C1 segment of cervical spinal cord (tissue), 14 donors: ENCODE data around the gene KIRREL3.
"Not testable (repeated sequence)": the region's sequence is repeated elsewhere in the genome, so short reads cannot be mapped to it uniquely, and the experiment has no call there.

Experiments used
- DNase-seq, 14 donors: peaks; one replicate each; lab custom pipeline; 2025; lab: John Stamatoyannopoulos, UW

Gene KIRREL3

DNA sequence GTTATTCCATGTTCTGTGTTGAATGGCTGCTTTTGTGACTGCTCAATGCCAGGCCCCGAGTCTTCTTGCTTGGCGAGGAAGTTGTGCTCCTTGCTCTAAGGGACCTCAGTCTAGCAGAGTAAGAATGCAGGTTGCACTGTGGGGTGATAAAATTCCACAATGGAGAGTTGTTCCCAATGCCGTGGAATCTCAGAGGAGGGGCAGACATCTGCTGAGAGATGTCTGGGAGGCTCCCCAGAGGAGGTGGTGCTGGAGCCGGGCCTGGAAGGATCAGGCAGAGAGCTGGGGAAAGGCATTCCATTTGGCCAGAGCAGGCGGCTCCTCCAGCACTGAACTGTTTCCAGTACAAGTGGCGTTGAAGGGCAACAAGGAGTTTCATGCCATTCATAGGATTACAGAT is 589.9 kb downstream of the KIRREL3 start:
- DNase-seq, result no peak

GRCh38 chr11:126409620-126409985 is 591.0 kb downstream of the KIRREL3 start:
- DNase-seq, result no peak

- DNase-seq, result no peak
These were observed 591.5 kb downstream of the KIRREL3 start for GRCh38 chr11:126408901-126409619.

DNA sequence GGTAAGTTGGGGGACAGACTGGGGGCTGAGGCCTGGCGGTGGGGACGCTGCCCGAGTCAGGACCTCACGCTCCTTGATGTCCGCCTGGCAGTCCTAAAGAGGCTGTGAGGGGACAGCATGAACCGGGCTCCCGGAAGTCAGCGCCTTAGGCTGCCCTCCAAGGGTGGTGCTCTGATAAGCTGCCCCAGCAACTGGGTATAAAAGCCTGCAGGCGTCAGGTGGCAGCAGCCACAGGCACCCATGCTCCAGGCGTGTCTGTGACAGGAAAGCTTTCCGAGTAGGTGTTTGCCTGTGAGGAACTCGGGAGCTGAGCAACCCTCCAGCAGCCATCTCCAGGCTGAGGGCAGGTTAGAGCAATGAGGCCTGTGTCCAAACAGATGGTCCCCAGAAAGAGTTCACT is 592.1 kb downstream of the KIRREL3 start:
- DNase-seq, result no peak

DNA sequence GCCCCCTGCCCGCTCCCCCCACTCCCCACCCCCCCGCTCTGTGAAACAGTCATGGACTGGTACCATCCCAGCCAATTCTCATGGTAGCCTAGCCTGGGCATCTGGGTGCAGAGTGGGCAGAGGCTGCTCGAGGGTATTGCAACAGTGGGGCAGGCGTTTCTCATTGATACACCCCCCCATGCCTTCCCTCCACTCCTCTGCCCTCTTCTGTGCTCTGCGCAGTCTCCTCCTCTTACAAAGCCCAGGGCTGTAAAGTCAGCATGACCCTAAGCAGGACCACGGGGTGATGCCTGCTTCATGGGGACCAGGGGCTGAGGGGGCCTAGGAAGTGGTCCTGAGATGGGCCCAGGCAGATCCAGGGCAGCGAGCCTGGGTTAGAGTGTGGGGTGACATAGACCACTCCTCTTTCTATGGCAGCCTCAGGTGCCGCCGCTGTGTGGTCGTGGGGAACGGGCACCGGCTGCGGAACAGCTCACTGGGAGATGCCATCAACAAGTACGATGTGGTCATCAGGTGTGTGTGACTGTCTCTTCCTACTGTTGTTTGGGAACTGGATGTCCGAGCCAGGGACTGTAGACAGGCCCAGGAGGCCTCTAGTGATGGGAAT is 592.8 kb downstream of the KIRREL3 start:
- DNase-seq, result no peak

DNA sequence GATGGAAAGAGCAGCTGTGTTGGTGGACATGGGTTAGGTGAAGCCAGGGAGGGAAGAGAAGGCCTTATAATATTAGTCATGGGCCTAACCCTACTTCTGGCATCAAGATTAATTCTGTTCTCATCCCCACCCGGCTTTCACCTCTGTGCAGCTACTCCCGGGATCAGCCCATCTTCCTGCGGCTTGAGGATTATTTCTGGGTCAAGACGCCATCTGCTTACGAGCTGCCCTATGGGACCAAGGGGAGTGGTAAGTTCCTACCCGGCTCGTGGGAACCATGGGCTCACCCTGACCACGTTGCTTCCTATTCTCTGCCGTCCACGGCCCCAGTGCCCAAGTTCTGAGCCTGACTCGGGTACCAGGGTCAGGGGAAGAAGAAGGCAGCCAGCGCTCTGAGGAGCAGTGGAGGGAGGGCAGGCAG is 593.5 kb downstream of the KIRREL3 start:
- DNase-seq, result no peak

DNA sequence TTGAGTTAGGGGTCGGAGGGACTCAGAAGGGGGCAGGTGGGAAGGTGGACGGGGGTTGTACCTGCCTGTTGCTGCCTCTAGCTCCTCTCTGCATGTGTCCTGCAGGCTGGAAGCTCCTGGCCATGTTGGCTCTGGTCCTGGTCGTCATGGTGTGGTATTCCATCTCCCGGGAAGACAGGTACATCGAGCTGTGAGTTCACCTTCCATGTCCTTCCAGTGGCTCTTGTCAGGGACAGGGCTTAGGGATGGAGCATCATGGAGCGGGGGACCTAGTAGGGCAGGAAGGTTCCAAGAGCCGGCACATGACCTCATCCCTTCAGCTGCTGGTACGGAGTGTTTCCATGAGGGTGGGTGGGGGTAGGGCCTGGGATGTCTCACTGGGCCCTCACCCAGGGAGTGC is 594.2 kb downstream of the KIRREL3 start:
- DNase-seq, result no peak

DNA sequence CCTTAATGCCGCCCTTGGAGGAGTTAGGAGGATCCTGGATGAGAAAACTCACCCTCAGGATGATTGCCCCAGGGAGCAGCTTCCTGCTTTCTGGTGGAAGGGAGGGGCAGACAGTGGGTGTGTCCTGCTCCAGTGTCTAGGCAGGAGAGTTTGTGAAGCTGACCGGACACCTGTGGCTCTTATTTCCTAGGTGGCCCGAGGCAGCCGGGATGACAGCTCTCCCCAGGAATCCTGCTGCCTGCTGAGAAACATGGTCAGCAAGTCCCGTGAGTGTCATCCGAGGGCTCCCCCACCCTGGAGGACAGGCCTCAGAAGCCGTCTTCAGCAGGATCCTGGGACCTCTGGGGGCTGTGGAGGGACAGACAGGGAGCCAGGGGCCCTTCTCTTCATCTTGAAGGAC is 594.7 kb downstream of the KIRREL3 start:
- DNase-seq, result no peak

DNA sequence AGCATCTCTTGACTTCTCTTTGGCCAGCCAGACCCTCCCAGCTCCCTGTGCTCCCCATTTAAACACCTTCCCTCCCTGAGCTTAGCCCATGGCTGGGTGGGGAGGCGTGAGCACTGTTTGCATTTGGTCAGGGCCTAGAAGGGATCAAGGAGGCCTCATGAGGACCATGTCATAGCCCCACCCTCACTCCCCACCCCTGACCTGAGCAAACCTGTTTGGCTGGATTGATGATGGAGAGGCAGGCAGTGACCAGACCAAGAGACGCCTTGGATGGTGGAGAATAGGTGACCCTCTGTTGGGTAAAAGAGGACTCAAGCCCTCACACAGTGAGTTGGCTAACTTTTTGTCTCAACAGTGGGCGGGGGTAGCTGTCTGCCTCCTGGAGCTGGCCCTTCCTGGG is 595.2 kb downstream of the KIRREL3 start:
- no peak for DNase-seq

GRCh38 chr11:126404367-126404766 is 596.2 kb downstream of the KIRREL3 start:
- DNase-seq, result no peak

DNA sequence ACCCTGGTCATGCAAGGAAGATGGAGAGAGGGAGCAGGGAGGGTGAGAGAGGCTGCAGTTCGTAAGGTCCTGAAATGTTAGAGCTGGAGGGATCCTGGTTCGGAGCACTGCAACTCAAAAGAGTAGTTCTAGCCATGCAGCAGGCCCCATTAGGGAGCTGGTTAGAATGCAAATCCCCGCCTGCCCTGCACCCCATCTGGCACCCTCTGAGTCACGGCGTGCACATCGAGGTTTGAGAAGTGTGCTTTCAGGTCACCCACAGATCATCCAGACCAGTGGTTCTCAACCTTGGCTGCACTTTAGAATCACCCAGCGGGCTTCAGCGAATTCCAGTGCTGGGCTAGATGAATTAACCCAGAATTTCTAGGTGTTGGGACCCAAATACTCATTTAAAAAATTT is 596.9 kb downstream of the KIRREL3 start:
- no peak for DNase-seq

GRCh38 chr11:126403022-126403581 is 597.5 kb downstream of the KIRREL3 start:
- DNase-seq, result no peak

GRCh38 chr11:126400479-126400878 is 600.1 kb downstream of the KIRREL3 start:
- no peak for DNase-seq

DNA sequence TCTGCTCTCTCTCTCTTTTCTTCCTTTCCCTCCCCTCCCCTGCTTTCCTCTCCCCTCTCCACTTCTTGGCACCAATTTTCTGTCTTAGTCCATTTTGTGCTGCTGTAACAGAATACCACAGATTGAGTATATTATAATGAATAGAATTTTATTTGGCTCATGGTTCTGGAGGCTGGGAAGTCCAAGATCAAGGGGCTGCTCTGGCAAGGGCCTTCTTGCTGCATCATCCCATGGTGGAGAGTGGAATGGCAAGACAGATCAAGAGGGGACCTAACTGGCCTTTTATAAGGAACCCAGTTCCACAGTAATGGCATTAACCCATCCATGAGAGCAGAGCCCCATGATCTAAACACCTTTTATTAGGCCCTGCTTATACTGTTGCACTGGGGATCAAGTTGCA is 600.6 kb downstream of the KIRREL3 start:
- no peak for DNase-seq

GRCh38 chr11:126398721-126399120 is 601.8 kb downstream of the KIRREL3 start:
- DNase-seq, result no peak

DNA sequence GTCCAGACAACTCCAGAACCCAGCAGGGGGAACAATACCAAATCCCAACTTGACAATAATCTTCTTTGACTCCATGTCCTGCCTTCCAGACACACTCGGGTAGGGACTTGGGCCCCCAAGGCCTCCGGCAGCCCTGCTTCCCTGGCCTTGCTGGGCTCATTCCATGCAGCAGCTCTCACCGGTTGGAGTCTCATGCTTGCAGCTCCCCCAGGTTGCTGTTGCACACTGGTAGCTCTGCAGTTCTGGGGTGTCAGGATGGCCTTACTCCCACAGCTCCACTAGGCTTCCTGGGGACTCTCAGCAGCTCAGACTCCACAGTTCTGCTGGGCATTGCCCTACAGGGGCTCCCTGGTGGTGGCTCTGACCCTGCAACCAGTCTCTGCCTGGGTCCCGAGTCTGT is 602.3 kb downstream of the KIRREL3 start:
- DNase-seq, result no peak

- no peak for DNase-seq
These were observed 603.6 kb downstream of the KIRREL3 start for GRCh38 chr11:126396965-126397364.

DNA sequence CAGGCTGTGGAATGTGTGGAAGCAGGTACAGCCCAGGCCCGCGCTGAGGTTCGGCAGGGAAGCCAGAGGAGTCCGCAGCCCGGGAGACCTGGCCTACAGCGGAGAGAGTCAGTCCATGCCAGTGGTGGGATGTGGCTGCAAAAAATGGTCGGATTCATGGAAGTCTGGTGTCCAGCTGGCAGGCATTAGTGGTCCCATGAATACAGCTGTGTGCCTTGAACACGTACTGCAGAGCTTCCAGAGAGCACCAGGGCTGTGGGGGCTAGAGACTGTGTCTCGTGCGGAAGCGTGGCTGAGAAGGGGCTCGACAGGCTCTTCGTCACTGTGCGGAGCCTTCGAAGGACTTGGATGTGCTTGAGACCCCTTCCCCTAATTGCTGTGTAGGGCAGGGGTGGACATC is 604.3 kb downstream of the KIRREL3 start:
- not testable (repeated sequence) for DNase-seq

DNA sequence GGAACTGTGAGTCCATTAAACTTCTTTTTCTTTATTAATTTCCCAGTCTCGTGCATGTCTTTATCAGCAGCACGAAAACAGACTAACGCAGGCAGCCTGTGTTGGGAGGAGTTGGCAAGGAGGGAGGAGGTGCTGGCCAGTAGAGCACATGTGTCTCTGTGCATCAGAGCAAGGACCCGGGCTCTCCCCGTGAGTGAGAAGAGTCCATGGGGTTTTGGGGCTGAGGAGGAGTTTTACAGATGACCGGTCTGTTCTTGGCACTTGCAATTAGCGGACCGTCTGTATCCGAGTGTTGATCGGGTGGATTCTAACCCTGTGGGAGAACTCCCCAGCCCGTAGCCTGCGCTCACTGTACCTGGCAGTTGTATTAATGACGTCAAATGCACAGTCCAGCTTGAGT is 604.8 kb downstream of the KIRREL3 start:
- DNase-seq, result not testable (repeated sequence)

DNA sequence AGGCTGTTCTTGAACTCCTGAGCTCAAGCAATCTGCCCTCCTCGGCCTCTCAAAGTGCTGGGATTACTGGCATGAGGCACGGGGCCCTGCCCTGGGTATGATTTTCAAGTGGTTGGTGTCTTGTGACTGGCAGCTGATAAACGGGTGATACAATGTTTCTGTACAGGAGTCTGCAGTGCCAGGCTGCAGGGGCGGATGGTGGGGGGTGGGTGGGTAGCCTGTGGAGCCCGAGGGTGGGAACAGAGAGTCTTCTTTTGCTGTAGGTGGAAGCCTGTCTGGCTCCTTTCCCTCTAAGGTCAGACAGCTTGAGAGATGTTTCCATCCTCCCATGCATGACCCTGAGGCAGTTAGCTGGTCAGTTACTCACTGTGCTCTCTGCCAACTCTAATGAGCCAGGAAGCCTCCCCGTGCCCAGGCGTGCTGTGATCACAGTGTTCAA is 605.9 kb downstream of the KIRREL3 start:
- DNase-seq, result peak in 4 of 14 donors; percentile 22 to 33 (median 26)

DNA sequence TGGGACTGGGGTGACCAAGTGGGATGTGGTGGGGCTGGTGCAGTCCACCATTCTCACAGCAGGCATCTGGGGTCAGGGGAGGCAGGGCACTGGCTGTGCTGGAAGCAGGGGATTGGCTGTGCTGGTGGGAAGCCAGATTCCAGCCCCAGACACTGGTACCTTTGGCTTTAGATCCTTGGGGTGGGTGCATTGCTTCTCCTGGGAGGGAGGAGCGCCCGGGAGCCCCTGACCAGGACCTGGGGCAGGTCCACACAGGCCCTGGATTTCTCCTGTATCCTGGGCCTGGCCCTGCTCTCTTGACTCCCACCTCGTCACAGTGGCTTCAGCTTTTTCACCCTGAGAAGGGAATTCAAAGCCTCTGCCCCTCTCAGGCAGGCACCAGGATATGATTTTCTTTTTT is 606.5 kb downstream of the KIRREL3 start:
- DNase-seq, result no peak

GRCh38 chr11:126393143-126393542 is 607.4 kb downstream of the KIRREL3 start:
- DNase-seq, result no peak

- DNase-seq, result no peak
These were observed 607.9 kb downstream of the KIRREL3 start for GRCh38 chr11:126392633-126393013.
